HepG2 (cell line): ENCODE data around the gene CASKIN2. TPM values are rescaled to one million over a fixed set of nuclear protein-coding genes. Genes with fewer than 3 reads are reported as not detected.

ENCODE experiments used
- ATAC-seq: fragments of 200-7000 bp; cut with Tn5 transposase; 3 replicates; pipeline ENCODE4 v1.9.1; 2020; ENCODE audit warnings: mild to moderate bottlenecking, moderate library complexity
- BruUV-seq: library from RNA; stranded (reverse); fragments of 400-500 nt; replicated peaks from 2 replicates; lab custom pipeline; 2021; lab: Mats Ljungman, UMichigan
- CTCF ChIA-PET: fragments of 300-600 bp; formaldehyde crosslinking; extraction: SDS; loops from one replicate; lab custom pipeline; 2021; ENCODE audit warnings: low total read pairs, inconsistent platforms, low intra/inter-chr PET ratio; lab: Yijun Ruan, JAX
- POLR2A ChIA-PET: fragments of 350-600 bp; sonication (Branson Sonifier 250); formaldehyde crosslinking; loops from one replicate; lab custom pipeline; 2020; ENCODE audit warnings: antibody characterized with exemption, inconsistent platforms; lab: Yijun Ruan, JAX
- DNase-seq: peaks from one replicate; pipeline ENCODE4 v3.0.0-alpha.2; 2015; ENCODE audit warnings: low spot score
- FAIRE-seq: peaks from 3 replicates; lab custom pipeline; 2011; peaks lifted over from hg19 to GRCh38; lab: Jason Lieb, UNC
- H2AFZ ChIP-seq: one replicate; pipeline ENCODE4 v1.6.1; 2011; ENCODE audit warnings: low read length, inconsistent platforms
- H3K27ac ChIP-seq: fragments of 300-600 bp; 3 replicates; pipeline ENCODE4 v1.8.0; 2011; ENCODE audit warnings: mixed run types, mild to moderate bottlenecking, mixed read lengths, low read length, inconsistent platforms; ENCODE audit not compliant: insufficient read depth; ENCODE audit errors: extremely low read length
- H3K27me3 ChIP-seq, 2 experiments: fragments of 200-600 bp in 1 of 2; 2 replicates in 1 of 2; 3 replicates in 1 of 2; pipeline versions ENCODE4 v1.6.0 to v1.8.0; 2011; ENCODE audit warnings: low read length in 2 of 2, mild to moderate bottlenecking in 2 of 2, moderate library complexity in 2 of 2, inconsistent platforms in 1 of 2; ENCODE audit not compliant: insufficient read depth in 2 of 2, control insufficient read depth in 1 of 2
- H3K36me3 ChIP-seq, 2 experiments: fragments of 200-600 bp in 1 of 2; replicated peaks in 1 of 2; 2 replicates in 1 of 2; 3 replicates in 1 of 2; pipeline versions ENCODE4 v1.5.1 to v1.8.0; 2011; ENCODE audit warnings: low read length in 2 of 2, inconsistent platforms in 1 of 2; ENCODE audit not compliant: insufficient read depth in 2 of 2, control insufficient read depth in 1 of 2
- H3K4me1 ChIP-seq: 2 replicates; pipeline ENCODE4 v1.5.1; 2012; ENCODE audit warnings: low read length, inconsistent platforms; ENCODE audit not compliant: insufficient read depth
- H3K4me2 ChIP-seq: 2 replicates; pipeline ENCODE4 v1.6.0; 2011; ENCODE audit warnings: low read depth, low read length, inconsistent platforms
- H3K4me3 ChIP-seq, 3 experiments: fragments of 200-600 bp in 1 of 3; sonication (generic), shearing (Covaris generic) in 1 of 3; replicated peaks in 1 of 3; 2 replicates each; pipeline ENCODE4 v1.5.1; 2011 to 2016; ENCODE audit warnings: low read length in 3 of 3, inconsistent platforms in 2 of 3, low read depth in 2 of 3, mild to moderate bottlenecking in 2 of 3, control low read depth in 1 of 3, mixed read lengths in 1 of 3; ENCODE audit not compliant: insufficient read depth in 1 of 3
- H3K79me2 ChIP-seq: one replicate; pipeline ENCODE4 v1.6.1; 2011; ENCODE audit warnings: low read length, inconsistent platforms; ENCODE audit not compliant: insufficient read depth
- H3K9ac ChIP-seq: 2 replicates; pipeline ENCODE4 v1.6.0; 2011; ENCODE audit warnings: mild to moderate bottlenecking, low read depth, low read length, inconsistent platforms; ENCODE audit not compliant: insufficient read depth
- H3K9me3 ChIP-seq: 2 replicates; pipeline ENCODE4 v1.5.1; 2012; ENCODE audit warnings: mild to moderate bottlenecking, low read length
- H4K20me1 ChIP-seq: 2 replicates; pipeline ENCODE4 v1.6.0; 2011; ENCODE audit warnings: inconsistent platforms, mild to moderate bottlenecking, low read length, moderate library complexity; ENCODE audit not compliant: insufficient read depth
- BCL6 ChIP-seq: IDR thresholded peaks from 2 replicates; pipeline ENCODE4 v1.6.1; 2016; ENCODE audit warnings: missing genetic modification reagents, missing compliant biosample characterization
- CHCHD3 ChIP-seq: sonication (generic); formaldehyde crosslinking; IDR thresholded peaks from 2 replicates; pipeline ENCODE4 v1.8.0; 2022; ENCODE audit warnings: mild to moderate bottlenecking, missing genetic modification reagents, moderate library complexity
- FOXP1 ChIP-seq, 2 experiments: fragments of 450-650 bp in 1 of 2; IDR thresholded peaks; 2 replicates each; pipeline ENCODE4 v1.6.1; 2017 to 2018; ENCODE audit warnings: antibody characterized with exemption in 1 of 2
- GTF2F1 ChIP-seq: fragments of 150-350 bp; IDR thresholded peaks from 2 replicates; pipeline ENCODE4 v1.6.1; 2014; ENCODE audit warnings: low read length
- MEIS2 ChIP-seq: sonication (generic); formaldehyde crosslinking; IDR thresholded peaks from 2 replicates; pipeline ENCODE4 v1.9.0; 2021; ENCODE audit warnings: mild to moderate bottlenecking, missing genetic modification reagents
- MXD4 ChIP-seq: IDR thresholded peaks from 2 replicates; pipeline ENCODE4 v1.6.1; 2016; ENCODE audit warnings: mild to moderate bottlenecking, missing biosample characterization, missing genetic modification reagents
- NFRKB ChIP-seq: fragments of 450-650 bp; IDR thresholded peaks from 2 replicates; pipeline ENCODE4 v1.6.1; 2017
- PAWR ChIP-seq: sonication (generic); formaldehyde crosslinking; IDR thresholded peaks from 2 replicates; pipeline ENCODE4 v1.4.0; 2020; ENCODE audit warnings: missing genetic modification reagents, mild to moderate bottlenecking, borderline replicate concordance
- SMAD3 ChIP-seq: sonication (generic); formaldehyde crosslinking; IDR thresholded peaks from 2 replicates; pipeline ENCODE4 v1.4.0; 2020; ENCODE audit warnings: missing genetic modification reagents
- SPEN ChIP-seq: sonication (generic); formaldehyde crosslinking; IDR thresholded peaks from 2 replicates; pipeline ENCODE4 v1.5.1; 2020; ENCODE audit warnings: low read depth, mild to moderate bottlenecking, missing genetic modification reagents
- ZFP91 ChIP-seq: sonication (generic); formaldehyde crosslinking; IDR thresholded peaks from 2 replicates; pipeline ENCODE4 v1.9.0; 2022; ENCODE audit warnings: missing genetic modification reagents, mild to moderate bottlenecking, borderline replicate concordance
- ZNF552 ChIP-seq: sonication (generic); formaldehyde crosslinking; IDR thresholded peaks from 2 replicates; pipeline ENCODE4 v1.9.0; 2022; ENCODE audit warnings: missing genetic modification reagents, mild to moderate bottlenecking, borderline replicate concordance
- WGBS: methylation state at CpG from one replicate; pipeline ENCODE4 v1.1.6; 2017; ENCODE audit warnings: low lambda C conversion rate; 5-methylcytosine and 5-hydroxymethylcytosine counted together
- in situ Hi-C: cut with HindIII; loops from 2 replicates; pipeline ENCODE4 v1.10.0; 2017; ENCODE audit warnings: low pct_unique_long_range_greater_than_20kb; ENCODE audit not compliant: extremely low pct_ligation_motif_present
- intact Hi-C: fragments of 100-400 bp; cut with micrococcal nuclease; formaldehyde crosslinking; loops from one replicate; pipeline ENCODE4 v1.10.0; 2022; ENCODE audit not compliant: unreplicated experiment
- polyA plus RNA-seq, 8 experiments: library from polyadenylated mRNA; depleted of rRNA in 3 of 8; stranded (reverse) in 7 of 8; unstranded in 1 of 8; fragments of >200 nt; fragmentation: Illumina TruSeq in 4 of 8; extraction: Trizol in 4 of 8; gene quantifications; 2 replicates each; pipeline versions ENCODE4 v1.2.1 to v1.2.3, GENCODE V29; 2011 to 2016; ENCODE audit warnings: low read depth in 4 of 8, missing spikeins in 1 of 8, mixed read lengths in 1 of 8; ENCODE audit not compliant: insufficient read depth in 1 of 8
- total RNA-seq, 5 experiments: library from RNA; depleted of rRNA; stranded (reverse); fragments of >200 nt; fragmentation: Illumina TruSeq; extraction: Trizol; gene quantifications; 2 replicates each; pipeline ENCODE4 v1.2.3, GENCODE V29; 2016; ENCODE audit warnings: low read depth in 1 of 5

Gene CASKIN2
- total and polyA plus RNA-seq, 2 of the 13 experiments (the other 11 are each of a cell fraction or from before 2014, with no cell fraction given) = 5.2 to 7.8 TPM

- CTCF ChIA-PET = no interaction called here
Measured at GRCh38 chr17:75482098-75482942, 33.0 kb downstream of the CASKIN2 start.

More at GRCh38 chr17:75482098-75482942, 33.0 kb downstream of the CASKIN2 start:
- TF ChIP-seq NFRKB = no peak
- no peak for TF ChIP-seq GTF2F1
- no peak for TF ChIP-seq MXD4 (CRISPR knock-in tag)
- no peak for TF ChIP-seq PAWR (CRISPR knock-in tag)
- TF ChIP-seq BCL6 (CRISPR knock-in tag) = no peak
- TF ChIP-seq CHCHD3 (CRISPR knock-in tag) = no peak
- no peak for TF ChIP-seq MEIS2 (CRISPR knock-in tag)
- TF ChIP-seq SMAD3 (CRISPR knock-in tag) = no peak
- no peak for TF ChIP-seq ZNF552 (CRISPR knock-in tag)
- TF ChIP-seq FOXP1 (IDR thresholded peaks at IDR 0.05) = no peak
- TF ChIP-seq FOXP1 (CRISPR knock-in tag; IDR thresholded peaks at IDR 0.05) = no peak
- TF ChIP-seq SPEN = no peak
- TF ChIP-seq ZFP91 (CRISPR knock-in tag) = no peak
- in situ Hi-C loops (no loop called here), intact Hi-C loops (no loop called here)
- ATAC-seq (no peak), FAIRE-seq (no peak), DNase-seq (no peak)
- POLR2A ChIA-PET = interaction anchor here (0.9 kb wide), 1 partner anchor 22 kb away, joined by 3 read pairs; no protein-coding TSS in a partner anchor
- Histone ChIP-seq H3K27ac (no peak overlapping the region), H3K27me3 (no peaks in the 10 kb centered on the region), H3K4me3 (no peak overlapping the region), H2AFZ (no peak overlapping the region), H3K9ac (no peak overlapping the region), H3K4me1 (peaks cover 4% of the 10 kb centered on the region), H3K4me2 (no peak overlapping the region), H4K20me1 (peaks cover 14% of the 10 kb centered on the region; the same call in 1 of the 2 replicates), H3K79me2 (no peaks in the 10 kb centered on the region), H3K9me3 (no peaks in the 10 kb centered on the region), H3K36me3 (peaks cover 7 to 18% of the 10 kb centered on the region in 2 experiments; a peak in 3 of 5 replicates)
- no TSS peak for BruUV-seq
- 94% methylated on average over 16 of the region's 16 CpGs for WGBS
